Activated T-cell treated with anti-CD3 and anti-CD28 coated beads, Interleukin-2, amount 50 U/mL, for 72 hours (primary cell): ENCODE results near the gene ABHD17A. TPM values are rescaled to one million over a fixed set of nuclear protein-coding genes. Genes with fewer than 3 reads are reported as not detected.
"Not testable (repeated sequence)": the region's sequence is repeated elsewhere in the genome, so short reads cannot be mapped to it uniquely, and the experiment has no call there.

Experiments
- ATAC-seq, 2 donors: fragments of 150-1000 bp; cut with Tn5 transposase; replicated peaks in 1 of 2; 2 replicates each; pipeline ENCODE4 v1.10.0; 2021; ENCODE audit warnings: moderate library complexity in 2 of 2, mild to moderate bottlenecking in 1 of 2
- DNase-seq, 2 donors: peaks; one replicate each; pipeline ENCODE4 v3.0.0; 2021 to 2022; ENCODE audit warnings: mixed read lengths in 1 of 2
- H3K27ac Mint-ChIP-seq: one replicate; pipeline ENCODE4 v1.8.0; 2022; ENCODE audit warnings: mild to moderate bottlenecking, moderate library complexity, mixed read lengths
- H3K27me3 Mint-ChIP-seq: one replicate; pipeline ENCODE4 v1.8.0; 2022; ENCODE audit warnings: low read depth, mixed read lengths
- H3K36me3 Mint-ChIP-seq, 2 donors: one replicate each; pipeline ENCODE4 v1.8.0; 2022; ENCODE audit warnings: mixed read lengths in 2 of 2, mild to moderate bottlenecking in 1 of 2; ENCODE audit not compliant: insufficient read depth in 2 of 2
- H3K4me1 Mint-ChIP-seq: one replicate; pipeline ENCODE4 v1.8.0; 2022; ENCODE audit warnings: low read depth, mixed read lengths
- H3K4me3 Mint-ChIP-seq, 2 donors: one replicate each; pipeline ENCODE4 v1.8.0; 2022; ENCODE audit warnings: mild to moderate bottlenecking in 2 of 2, mixed read lengths in 2 of 2, moderate library complexity in 2 of 2
- H3K9me3 Mint-ChIP-seq, 2 donors: one replicate each; pipeline ENCODE4 v1.8.0; 2022; ENCODE audit warnings: mixed read lengths in 2 of 2
- total RNA-seq, 2 donors: library from RNA; stranded (reverse); gene quantifications; one replicate each; pipeline ENCODE4 v1.2.3, GENCODE V29; 2022

ABHD17A gene
- total RNA-seq, 2 donors from 2014 or later = 84.2 to 92.1 TPM

GRCh38 chr19:1882786-1883692, 2.3 kb downstream of the ABHD17A start:
- no peaks in the 10 kb centered on the region for H3K9me3 Mint-ChIP-seq
- H3K36me3 Mint-ChIP-seq = peaks cover 5 to 15% of the 10 kb centered on the region in 2 donors
- ATAC-seq (no peak), DNase-seq (no peak)
- H3K4me1 Mint-ChIP-seq = peaks cover 33% of the 10 kb centered on the region
- no peaks in the 10 kb centered on the region for H3K27me3 Mint-ChIP-seq
- peak overlapping the region; percentile 96 to 99 for H3K4me3 Mint-ChIP-seq
- peak overlapping the region; percentile 90 for H3K27ac Mint-ChIP-seq

GRCh38 chr19:1882089-1882785, 3.1 kb downstream of the ABHD17A start:
- peaks cover 33% of the 10 kb centered on the region for H3K4me1 Mint-ChIP-seq
- peaks cover 5 to 15% of the 10 kb centered on the region in 2 donors for H3K36me3 Mint-ChIP-seq
- H3K27ac Mint-ChIP-seq = peak overlapping the region; percentile 90
- no peaks in the 10 kb centered on the region for H3K9me3 Mint-ChIP-seq
- DNase-seq (peak; percentile 72 to 77), ATAC-seq (peak; percentile 60 to 67)
- H3K27me3 Mint-ChIP-seq = no peaks in the 10 kb centered on the region
- H3K4me3 Mint-ChIP-seq = peak overlapping the region; percentile 96 to 99

GRCh38 chr19:1881393-1882088, 3.8 kb downstream of the ABHD17A start:
- H3K9me3 Mint-ChIP-seq, H3K27me3 Mint-ChIP-seq, ATAC-seq, DNase-seq: not testable (repeated sequence)
- Mint-ChIP-seq H3K27ac (peak overlapping the region; percentile 90), H3K4me1 (peaks cover 29% of the 10 kb centered on the region), H3K4me3 (peak overlapping the region; percentile 96 to 99), H3K36me3 (peaks cover 5 to 15% of the 10 kb centered on the region in 2 donors)

- DNase-seq (no peak), ATAC-seq (no peak)
- H3K27me3 Mint-ChIP-seq = no peaks in the 10 kb centered on the region
- peaks cover 7 to 15% of the 10 kb centered on the region in 2 donors for H3K36me3 Mint-ChIP-seq
- H3K27ac Mint-ChIP-seq = no peak overlapping the region
- peak overlapping the region; percentile 63 to 66 for H3K4me3 Mint-ChIP-seq
- H3K4me1 Mint-ChIP-seq = peaks cover 32% of the 10 kb centered on the region
- H3K9me3 Mint-ChIP-seq = no peaks in the 10 kb centered on the region
Measured at GRCh38 chr19:1880611-1881392, 4.5 kb downstream of the ABHD17A start.

GRCh38 chr19:1879982-1880381, 5.3 kb downstream of the ABHD17A start:
- not testable (repeated sequence) for H3K27me3 Mint-ChIP-seq, ATAC-seq, H3K27ac Mint-ChIP-seq, DNase-seq, H3K9me3 Mint-ChIP-seq
- Mint-ChIP-seq H3K4me3 (peak overlapping the region in 1 of 2 donors; percentile 22), H3K36me3 (peaks cover 11 to 15% of the 10 kb centered on the region in 2 donors), H3K4me1 (peaks cover 30% of the 10 kb centered on the region)

- not testable (repeated sequence) for ATAC-seq, H3K9me3 Mint-ChIP-seq, DNase-seq, H3K36me3 Mint-ChIP-seq, H3K27ac Mint-ChIP-seq, H3K27me3 Mint-ChIP-seq, H3K4me3 Mint-ChIP-seq
- H3K4me1 Mint-ChIP-seq = peaks cover 36% of the 10 kb centered on the region
Measured at GRCh38 chr19:1878583-1878982, 6.7 kb downstream of the ABHD17A start.

- not testable (repeated sequence) for DNase-seq, H3K36me3 Mint-ChIP-seq, H3K27me3 Mint-ChIP-seq, H3K4me3 Mint-ChIP-seq, ATAC-seq, H3K27ac Mint-ChIP-seq, H3K9me3 Mint-ChIP-seq
- peaks cover 27% of the 10 kb centered on the region for H3K4me1 Mint-ChIP-seq
Measured at GRCh38 chr19:1877280-1877660, 8.0 kb downstream of the ABHD17A start.

- H3K4me1 Mint-ChIP-seq = peaks cover 23% of the 10 kb centered on the region
- peak in 1 of 2 donors; percentile 21 for ATAC-seq
- not testable (repeated sequence) for H3K27me3 Mint-ChIP-seq
Measured at GRCh38 chr19:1876496-1877279, 8.6 kb downstream of the ABHD17A start.

GRCh38 chr19:1875646-1876495, 9.4 kb downstream of the ABHD17A start:
- Mint-ChIP-seq H3K9me3 (no peaks in the 10 kb centered on the region), H3K36me3 (peaks cover 2 to 6% of the 10 kb centered on the region in 2 donors)
- peak; percentile 95 to 97 for ATAC-seq

More at GRCh38 chr19:1876496-1877279, 8.6 kb downstream of the ABHD17A start:
- not testable (repeated sequence) for H3K9me3 Mint-ChIP-seq, H3K36me3 Mint-ChIP-seq, DNase-seq
- H3K27ac Mint-ChIP-seq = peak overlapping the region; percentile 85
- peak overlapping the region; percentile 98 to 99 for H3K4me3 Mint-ChIP-seq

GRCh38 chr19:1875265-1875645, 10.0 kb downstream of the ABHD17A start:
- H3K9me3 Mint-ChIP-seq, DNase-seq, H3K36me3 Mint-ChIP-seq, H3K27me3 Mint-ChIP-seq, ATAC-seq: not testable (repeated sequence)
- Mint-ChIP-seq H3K4me1 (peaks cover 28% of the 10 kb centered on the region), H3K4me3 (peak overlapping the region; percentile 98 to 99), H3K27ac (peak overlapping the region; percentile 99)

More at GRCh38 chr19:1875646-1876495, 9.4 kb downstream of the ABHD17A start:
- H3K4me3 Mint-ChIP-seq = peak overlapping the region; percentile 98 to 99
- peak overlapping the region; percentile 99 for H3K27ac Mint-ChIP-seq
- peak; percentile 93 for DNase-seq
- no peaks in the 10 kb centered on the region for H3K27me3 Mint-ChIP-seq
- peaks cover 24% of the 10 kb centered on the region for H3K4me1 Mint-ChIP-seq

GRCh38 chr19:1874554-1875185, 10.6 kb downstream of the ABHD17A start:
- H3K9me3 Mint-ChIP-seq = no peaks in the 10 kb centered on the region
- ATAC-seq (peak; percentile 33 to 34), DNase-seq (peak in 1 of 2 donors; percentile 18)
- peaks cover 29% of the 10 kb centered on the region for H3K4me1 Mint-ChIP-seq
- H3K27me3 Mint-ChIP-seq = no peaks in the 10 kb centered on the region
- peak overlapping the region; percentile 99 for H3K27ac Mint-ChIP-seq
- H3K36me3 Mint-ChIP-seq = peaks cover 6 to 9% of the 10 kb centered on the region in 2 donors
- H3K4me3 Mint-ChIP-seq = peak overlapping the region; percentile 98 to 99
